Right cardiac atrium (tissue), 5 donors: Measurements from ENCODE around the gene CAMKMT. TPM values are rescaled to one million over a fixed set of nuclear protein-coding genes. Genes with fewer than 3 reads are reported as not detected.

Experiments used
- ATAC-seq, 2 donors: fragments of 200-7000 bp; cut with Tn5 transposase; one replicate each; pipeline versions ENCODE4 v1.8.0 to v1.9.1; 2020; ENCODE audit warnings: moderate library complexity in 2 of 2, mild to moderate bottlenecking in 1 of 2
- DNase-seq, 3 donors: peaks; one replicate each; pipeline ENCODE4 v3.0.0-alpha.2; 2020
- H3K27ac ChIP-seq: one replicate; pipeline ENCODE4 v1.5.1; 2013; ENCODE audit warnings: mild to moderate bottlenecking, low read length, control low read depth, moderate library complexity
- H3K27me3 ChIP-seq: one replicate; pipeline ENCODE4 v1.6.1; 2013; ENCODE audit not compliant: control insufficient read depth, insufficient read depth
- H3K4me1 ChIP-seq: one replicate; pipeline ENCODE4 v1.6.1; 2013; ENCODE audit warnings: low read length; ENCODE audit not compliant: control insufficient read depth, insufficient read depth
- H3K4me3 ChIP-seq: one replicate; pipeline ENCODE4 v1.5.1; 2013; ENCODE audit warnings: low read length, control low read depth
- H3K9me3 ChIP-seq: one replicate; pipeline ENCODE4 v1.6.1; 2013; ENCODE audit warnings: low read length; ENCODE audit not compliant: control insufficient read depth
- WGBS: extraction: QIAGEN DNeasy Blood & Tissue Kit; methylation state at CpG from one replicate; pipeline ENCODE4 v1.1.7; 2013; 5-methylcytosine and 5-hydroxymethylcytosine counted together
- intact Hi-C, 4 donors: fragments of 100-400 bp; cut with DNase I; formaldehyde crosslinking; loops; one replicate each; pipeline versions ENCODE4 v1.11.0 to v1.14.0; 2022 to 2023
- polyA plus RNA-seq: library from polyadenylated mRNA; stranded (reverse); fragments of 200-250 nt; gene quantifications from one replicate; pipeline ENCODE4 v1.2.3, GENCODE V29; 2013
- total RNA-seq, 4 donors: library from RNA; stranded (reverse); fragmentation: NEBNext Ultra II Directional; extraction: Animal tissue kit (Norgen Biotek cat#: 25700); gene quantifications; one replicate each; pipeline ENCODE4 v1.2.1, GENCODE V29; 2021
- donor health status: healthy with polysubstance abuse.
- donor health status: DM: no; HTN: yes; CAD: no.
- donor health status: DM: no; HTN: no; CAD: no.
- donor health status: DM: no; HTN: yes; CAD: no; lungs with severe emphysema.
- donor health status: DM: yes; HTN: yes; CAD: no.

Gene CAMKMT
- total and polyA plus RNA-seq, 5 donors: 4.6 to 6.3 (median 5.5) TPM

DNA sequence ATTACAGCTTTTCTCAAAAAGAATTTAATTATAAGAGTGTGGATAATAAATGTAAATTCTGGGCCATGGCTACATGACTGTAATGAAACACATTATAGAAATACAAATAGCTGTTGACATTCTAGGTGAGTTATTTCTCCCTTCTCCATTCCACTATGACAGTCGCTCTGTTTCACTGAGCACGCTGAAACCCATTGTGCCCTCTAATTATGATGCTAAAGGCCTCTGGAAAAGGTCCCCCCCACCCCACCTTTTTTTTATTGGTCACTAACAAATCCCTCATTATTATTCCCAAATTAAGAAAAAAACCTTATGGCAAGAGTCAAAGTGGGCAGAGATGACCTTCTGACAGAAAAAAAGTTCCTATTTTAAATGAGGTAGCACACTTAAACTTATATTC, 294.7 kb downstream of the CAMKMT start:
- ATAC-seq (no peak), DNase-seq (no peak)
- intact Hi-C loops: no loop called here
- no peak overlapping the region for H3K27ac ChIP-seq
- no peaks in the 10 kb centered on the region for H3K4me1 ChIP-seq
- no peaks in the 10 kb centered on the region for H3K27me3 ChIP-seq
- no peaks in the 10 kb centered on the region for H3K9me3 ChIP-seq
- no peak overlapping the region for H3K4me3 ChIP-seq
- 69% methylated on average over 2 of the region's 2 CpGs for WGBS

DNA sequence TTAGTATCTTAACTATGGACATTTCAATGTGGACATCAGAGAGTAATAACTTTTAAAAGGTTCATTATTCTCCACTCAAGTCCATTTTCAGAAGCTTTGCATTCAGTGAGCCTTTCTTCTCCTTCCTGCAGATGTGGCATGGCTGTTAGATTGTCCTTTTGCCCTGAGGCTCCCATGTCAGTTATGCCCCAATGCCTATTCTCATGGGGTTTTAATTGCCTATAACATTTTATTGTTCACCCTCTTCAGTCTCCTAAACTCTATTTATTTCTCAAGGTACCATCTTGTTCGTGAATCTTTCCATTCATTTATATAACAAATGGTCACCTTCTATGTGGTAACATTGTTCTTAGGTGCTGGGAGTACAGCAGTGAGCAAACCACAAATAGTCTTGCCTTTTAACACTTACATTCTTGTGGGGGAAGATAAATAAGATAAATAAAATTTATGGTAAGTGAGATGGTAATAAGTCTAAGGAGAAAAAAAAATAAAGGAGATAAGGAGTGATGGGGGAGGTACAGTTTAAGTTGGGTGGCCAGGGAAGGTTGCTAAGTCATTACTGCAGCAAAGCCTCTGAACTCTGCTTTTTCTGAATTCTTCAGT, 301.8 kb downstream of the CAMKMT start:
- ATAC-seq: no peak
- no peak for DNase-seq
- no peaks in the 10 kb centered on the region for H3K27me3 ChIP-seq
- peaks cover 3% of the 10 kb centered on the region for H3K4me1 ChIP-seq
- H3K27ac ChIP-seq: no peak overlapping the region
- 84% methylated on average over 1 of the region's 1 CpG for WGBS
- intact Hi-C loops: no loop called here
- H3K9me3 ChIP-seq: no peaks in the 10 kb centered on the region
- no peak overlapping the region for H3K4me3 ChIP-seq

DNA sequence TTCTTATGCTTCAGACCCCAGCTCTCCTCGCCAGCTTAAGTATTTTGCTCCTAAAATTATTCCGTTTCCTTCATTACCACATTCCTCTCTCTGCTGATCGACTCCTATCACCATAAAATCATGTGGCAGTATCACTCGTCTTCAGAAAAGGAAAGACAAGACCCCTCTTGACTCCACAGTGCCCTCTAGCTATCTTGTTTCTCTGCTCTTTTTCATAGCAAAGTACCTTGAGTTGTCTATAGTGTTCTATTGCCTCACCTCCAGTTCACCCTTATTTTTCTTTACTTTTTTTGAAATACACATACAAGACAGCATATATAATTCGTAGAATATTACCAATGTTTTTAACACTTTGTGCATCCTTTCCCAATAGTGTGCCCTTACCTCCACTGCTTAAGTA, 306.6 kb downstream of the CAMKMT start:
- no peak overlapping the region for H3K27ac ChIP-seq
- no peak overlapping the region for H3K4me3 ChIP-seq
- H3K9me3 ChIP-seq: no peaks in the 10 kb centered on the region
- ATAC-seq: no peak
- 67% methylated on average over 5 of the region's 5 CpGs for WGBS
- no peak for DNase-seq
- H3K27me3 ChIP-seq: no peaks in the 10 kb centered on the region
- intact Hi-C loops: no loop called here
- peaks cover 3% of the 10 kb centered on the region for H3K4me1 ChIP-seq

DNA sequence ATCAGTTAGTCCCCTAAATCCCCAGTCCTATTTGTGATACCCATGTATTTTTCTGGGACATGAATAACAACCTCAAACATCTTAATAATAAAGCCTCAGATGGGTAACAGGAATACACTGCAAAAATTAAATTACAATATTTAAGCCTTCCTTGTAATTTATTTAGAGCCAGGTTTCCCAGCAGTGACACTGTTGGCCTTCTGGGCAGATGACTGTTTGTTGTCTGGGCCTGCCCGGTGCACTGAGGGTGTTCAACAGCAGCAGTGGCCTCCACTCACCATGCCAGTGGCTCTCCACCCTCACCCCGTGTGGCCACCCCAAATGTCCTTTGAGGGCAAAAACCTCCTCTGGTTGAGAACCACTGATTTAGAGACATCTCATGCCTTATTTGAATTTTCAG, 309.5 kb downstream of the CAMKMT start:
- ATAC-seq (no peak), DNase-seq (no peak)
- intact Hi-C loops: no loop called here
- Histone ChIP-seq H3K4me1 (peaks cover 3% of the 10 kb centered on the region), H3K9me3 (no peaks in the 10 kb centered on the region), H3K4me3 (no peak overlapping the region), H3K27ac (no peak overlapping the region), H3K27me3 (no peaks in the 10 kb centered on the region)
- 94% methylated on average over 2 of the region's 2 CpGs for WGBS

DNA sequence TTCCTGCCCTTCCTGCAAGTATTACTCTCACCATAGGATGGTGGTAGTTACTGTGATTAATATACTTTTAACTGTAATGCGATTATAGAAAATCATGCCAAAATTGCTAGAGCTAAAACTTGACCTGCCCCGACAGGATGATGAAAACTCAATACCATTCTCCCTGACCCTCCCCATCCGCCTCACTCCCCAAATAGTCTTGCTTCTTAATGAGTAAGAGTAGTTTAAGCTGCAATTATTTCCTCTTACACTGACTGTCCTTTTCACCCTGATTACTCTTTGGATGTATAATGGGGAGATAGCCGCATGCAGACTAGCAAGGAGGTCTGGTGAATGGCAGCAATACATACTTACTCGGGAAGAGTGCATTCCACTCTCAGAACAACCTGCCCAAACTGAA, 310.2 kb downstream of the CAMKMT start:
- H3K4me3 ChIP-seq: no peak overlapping the region
- DNase-seq (no peak), ATAC-seq (no peak)
- 91% methylated on average over 5 of the region's 5 CpGs for WGBS
- H3K27ac ChIP-seq: no peak overlapping the region
- intact Hi-C loops: no loop called here
- H3K9me3 ChIP-seq: no peaks in the 10 kb centered on the region
- H3K4me1 ChIP-seq: peaks cover 3% of the 10 kb centered on the region
- H3K27me3 ChIP-seq: no peaks in the 10 kb centered on the region

DNA sequence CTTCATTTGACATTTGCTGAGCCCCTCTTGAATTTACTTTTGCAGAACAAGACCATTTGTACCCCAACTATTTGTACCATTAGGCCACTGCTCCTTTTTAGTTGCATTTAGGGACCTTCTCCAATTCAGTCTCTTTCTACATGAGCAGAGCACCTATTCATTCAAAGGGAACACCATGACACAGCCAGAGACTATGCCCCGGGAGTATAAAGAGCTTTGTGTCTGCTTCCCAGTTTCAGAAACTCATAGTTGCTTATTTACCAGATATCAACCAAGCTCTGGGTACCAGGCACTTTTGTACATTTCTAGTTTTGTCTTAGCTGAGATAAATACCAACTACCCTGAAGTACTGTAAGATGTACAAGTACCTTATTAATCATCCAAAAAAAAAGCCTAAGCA, 310.7 kb downstream of the CAMKMT start:
- 91% methylated on average over 1 of the region's 1 CpG for WGBS
- intact Hi-C loops: no loop called here

DNA sequence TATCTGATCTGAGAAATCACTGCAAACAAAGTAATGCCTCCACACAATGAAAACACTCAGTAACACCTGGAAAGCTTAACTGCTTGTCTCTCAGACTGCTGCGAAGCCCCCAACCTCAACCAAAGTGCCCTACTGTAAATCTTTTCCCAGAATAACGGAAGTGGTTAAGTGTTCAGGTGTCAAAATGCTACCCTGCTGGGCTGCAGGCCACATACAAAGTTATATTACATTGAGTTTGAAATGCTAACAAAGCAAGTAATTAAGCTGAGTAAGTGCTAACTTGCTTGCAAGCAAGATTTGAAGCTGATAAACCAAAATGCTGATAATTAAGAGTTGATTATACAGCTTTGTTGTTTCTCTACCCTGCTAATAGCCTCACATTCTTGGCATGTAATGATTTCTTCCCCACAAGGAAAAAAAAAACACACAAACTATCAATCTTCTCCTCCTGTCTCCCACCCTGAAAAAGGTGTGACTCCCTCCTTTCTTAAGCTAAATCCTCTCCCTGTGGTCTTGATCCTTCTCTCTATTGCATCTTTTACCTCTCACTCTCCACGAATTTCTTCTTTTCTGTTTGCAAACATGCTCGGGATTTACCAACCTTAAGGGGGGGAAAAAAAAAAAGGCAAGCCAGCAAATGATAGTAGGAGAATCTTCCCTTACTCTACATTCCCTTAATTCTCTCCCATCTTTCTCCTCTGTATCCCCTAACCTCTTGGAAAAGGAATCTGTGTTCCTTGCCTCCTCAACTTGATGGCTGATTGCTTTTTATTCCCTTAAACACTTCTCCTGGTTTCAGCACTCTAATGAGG, 312.9 kb downstream of the CAMKMT start:
- WGBS: 63% methylated on average over 4 of the region's 4 CpGs
- ATAC-seq (no peak), DNase-seq (no peak)
- H3K27ac ChIP-seq: no peak overlapping the region
- no peaks in the 10 kb centered on the region for H3K27me3 ChIP-seq
- H3K4me3 ChIP-seq: no peak overlapping the region
- intact Hi-C loops: no loop called here
- H3K4me1 ChIP-seq: no peaks in the 10 kb centered on the region
- no peaks in the 10 kb centered on the region for H3K9me3 ChIP-seq

More for the DNA sequence above, 310.7 kb downstream of the CAMKMT start:
- Histone ChIP-seq H3K9me3 (no peaks in the 10 kb centered on the region), H3K4me1 (peaks cover 3% of the 10 kb centered on the region), H3K4me3 (no peak overlapping the region), H3K27ac (no peak overlapping the region), H3K27me3 (no peaks in the 10 kb centered on the region)
- ATAC-seq (no peak), DNase-seq (no peak)

DNA sequence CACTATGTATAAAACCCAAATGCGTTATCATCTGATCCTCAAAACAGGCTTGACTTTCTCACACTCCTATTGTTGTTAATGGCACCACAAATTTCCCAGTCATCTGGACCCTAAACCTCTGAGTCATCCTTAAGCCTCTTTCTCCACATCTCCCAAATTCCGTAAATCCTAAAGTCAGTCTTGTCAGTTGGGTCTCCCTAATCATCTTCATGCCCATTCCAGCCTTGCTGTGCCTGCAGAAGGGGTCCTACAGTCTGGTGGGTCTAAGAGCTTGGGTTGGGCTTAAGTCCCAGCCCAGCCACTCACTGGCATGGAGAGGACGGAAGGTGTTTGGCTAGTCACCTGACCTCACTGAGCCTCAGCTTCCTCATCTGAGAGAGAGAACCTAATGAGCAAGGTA, 314.6 kb downstream of the CAMKMT start:
- WGBS: 96% methylated on average over 3 of the region's 3 CpGs
- no peaks in the 10 kb centered on the region for H3K4me1 ChIP-seq
- no peaks in the 10 kb centered on the region for H3K9me3 ChIP-seq
- H3K27me3 ChIP-seq: no peaks in the 10 kb centered on the region
- intact Hi-C loops: no loop called here
- DNase-seq: no peak
- H3K4me3 ChIP-seq: no peak overlapping the region
- no peak overlapping the region for H3K27ac ChIP-seq
- no peak for ATAC-seq

DNA sequence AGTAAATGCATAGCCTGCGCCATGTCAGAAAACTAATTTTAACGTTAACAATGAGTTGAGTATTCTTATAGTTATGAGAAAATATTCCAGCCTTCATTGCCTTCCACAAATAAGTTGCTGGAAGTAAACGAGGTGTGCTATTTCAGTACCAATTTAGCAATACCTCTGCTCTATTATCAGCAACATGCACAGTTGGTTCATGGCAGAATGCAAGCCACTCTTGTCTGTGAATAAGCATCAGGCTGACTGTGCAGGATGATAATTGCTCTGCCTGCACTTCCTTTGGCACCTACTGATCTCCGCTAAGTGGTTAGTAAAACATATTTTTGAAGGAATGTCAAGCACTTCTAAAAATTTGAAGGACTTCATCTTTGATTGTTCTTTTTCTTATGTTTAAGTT, 317.8 kb downstream of the CAMKMT start:
- ATAC-seq: no peak
- Histone ChIP-seq H3K4me3 (no peak overlapping the region), H3K4me1 (no peaks in the 10 kb centered on the region), H3K27ac (no peak overlapping the region), H3K9me3 (no peaks in the 10 kb centered on the region), H3K27me3 (no peaks in the 10 kb centered on the region)
- no peak for DNase-seq
- 79% methylated on average over 4 of the region's 4 CpGs for WGBS
- intact Hi-C loops: no loop called here

DNA sequence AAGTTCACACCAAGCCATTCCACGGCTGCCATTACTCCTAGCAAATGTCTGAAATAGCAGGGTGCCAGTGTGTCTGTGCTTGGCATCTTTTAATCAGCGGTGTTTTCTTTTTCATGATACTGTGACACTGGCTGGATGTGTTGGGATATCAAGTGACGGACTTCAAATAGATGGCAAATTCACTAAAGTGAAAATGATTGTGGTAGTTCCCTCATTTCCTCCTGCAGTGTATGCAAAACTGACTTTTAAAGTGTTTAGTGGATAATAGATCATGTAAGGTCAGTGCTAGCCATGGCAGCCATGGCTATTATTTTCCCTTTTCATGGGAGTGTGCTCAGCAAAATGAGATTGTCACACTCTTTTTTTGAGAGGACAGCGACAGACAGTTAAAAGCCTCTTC, 318.2 kb downstream of the CAMKMT start:
- WGBS: 65% methylated on average over 4 of the region's 4 CpGs
- Histone ChIP-seq H3K27me3 (no peaks in the 10 kb centered on the region), H3K27ac (no peak overlapping the region), H3K4me3 (no peak overlapping the region), H3K9me3 (no peaks in the 10 kb centered on the region), H3K4me1 (no peaks in the 10 kb centered on the region)
- ATAC-seq (no peak), DNase-seq (no peak)
- intact Hi-C loops: no loop called here

DNA sequence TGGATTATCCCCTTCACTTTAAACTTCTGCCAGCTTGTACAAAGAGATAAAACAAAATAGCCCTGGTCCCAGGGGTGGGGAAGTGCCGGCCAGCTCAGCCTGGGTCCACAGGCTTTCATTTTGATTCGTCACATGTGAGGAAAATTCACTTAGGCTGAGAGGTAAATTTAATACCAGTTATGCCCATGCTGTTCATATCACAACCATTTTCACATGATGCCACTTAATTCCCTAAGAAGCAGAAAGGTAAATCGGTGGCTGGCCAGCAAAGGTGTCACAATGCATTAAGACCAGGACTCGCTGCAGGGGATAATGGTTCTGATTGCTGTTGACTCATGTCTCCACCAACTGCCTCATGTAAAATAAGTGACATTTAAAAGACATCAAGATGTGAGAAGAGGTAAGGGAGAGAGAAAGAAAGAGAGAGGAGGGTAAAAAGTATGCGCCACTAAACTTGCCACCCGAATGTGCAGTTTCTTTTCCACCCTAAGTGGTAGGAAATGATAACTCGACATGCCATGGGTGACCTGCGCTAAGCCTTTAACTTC, 318.8 kb downstream of the CAMKMT start:
- ATAC-seq: no peak
- Histone ChIP-seq H3K4me3 (no peak overlapping the region), H3K27ac (no peak overlapping the region), H3K27me3 (no peaks in the 10 kb centered on the region), H3K4me1 (no peaks in the 10 kb centered on the region), H3K9me3 (no peaks in the 10 kb centered on the region)
- DNase-seq: no peak
- 69% methylated on average over 8 of the region's 8 CpGs for WGBS
- intact Hi-C loops: no loop called here
